ENCODE measurements around the gene HSD17B12. TPM values are rescaled to one million over a fixed set of nuclear protein-coding genes. Genes with fewer than 3 reads are reported as not detected.

HSD17B12 gene
- total RNA-seq, 1 experiment from 2014 or later: 71.3 TPM

DNA sequence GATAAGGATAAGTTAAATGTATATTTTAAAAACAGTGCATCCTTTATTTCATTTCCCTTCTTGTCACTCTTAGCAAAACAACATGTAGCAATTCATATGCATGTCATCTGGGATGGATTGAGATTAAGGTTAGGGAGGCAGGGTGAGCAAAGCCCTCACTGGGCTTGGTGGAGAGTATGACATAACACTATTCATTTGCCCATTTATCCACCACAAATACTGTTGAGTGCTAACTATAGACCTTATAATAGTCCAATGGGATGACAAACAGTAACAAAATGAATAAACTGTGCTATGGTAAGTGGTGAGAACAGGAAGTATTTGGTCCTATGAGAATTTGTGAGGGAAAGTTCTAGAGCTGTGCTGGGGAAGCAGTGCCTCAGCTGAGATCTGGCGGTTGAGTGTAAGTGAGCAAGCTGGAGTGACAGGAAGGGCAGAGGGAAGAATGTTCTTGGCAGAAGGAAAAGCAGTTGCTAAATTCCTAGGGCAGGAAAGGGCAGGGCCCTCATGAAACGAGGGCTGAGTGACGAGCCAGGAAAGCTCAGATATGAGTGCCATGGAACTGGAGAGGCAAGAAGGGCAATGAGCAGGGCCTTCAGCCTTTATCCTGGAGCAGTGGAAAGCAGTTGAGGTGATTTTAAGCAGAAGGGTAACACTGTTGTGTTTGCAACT is 6.7 kb downstream of the HSD17B12 start:
- no peak for DNase-seq (ENCODE audit: low read depth)

DNA sequence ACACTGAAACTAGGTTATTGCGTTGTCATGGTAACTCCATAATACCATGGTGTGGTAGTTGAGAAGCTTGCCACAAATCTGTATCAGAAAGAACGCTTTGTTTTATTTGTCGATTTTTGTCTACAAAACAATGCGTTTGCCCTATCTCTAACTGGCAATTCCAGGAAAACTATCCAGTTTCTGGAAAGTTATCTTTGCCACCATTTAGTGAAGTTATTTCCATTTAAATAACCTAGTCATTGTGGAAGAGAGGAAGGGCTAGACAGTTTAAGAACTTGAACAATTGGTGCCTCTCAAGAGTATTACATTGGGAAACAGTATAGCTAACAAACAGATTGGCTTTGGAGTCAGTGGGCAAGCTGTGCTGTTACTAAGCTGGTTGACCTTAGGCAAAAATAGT is 7.9 kb downstream of the HSD17B12 start:
- no peak for DNase-seq (ENCODE audit: low read depth)

GRCh38 chr11:43689167-43689566 is 8.6 kb downstream of the HSD17B12 start:
- no peak for DNase-seq (ENCODE audit: low read depth)

DNA sequence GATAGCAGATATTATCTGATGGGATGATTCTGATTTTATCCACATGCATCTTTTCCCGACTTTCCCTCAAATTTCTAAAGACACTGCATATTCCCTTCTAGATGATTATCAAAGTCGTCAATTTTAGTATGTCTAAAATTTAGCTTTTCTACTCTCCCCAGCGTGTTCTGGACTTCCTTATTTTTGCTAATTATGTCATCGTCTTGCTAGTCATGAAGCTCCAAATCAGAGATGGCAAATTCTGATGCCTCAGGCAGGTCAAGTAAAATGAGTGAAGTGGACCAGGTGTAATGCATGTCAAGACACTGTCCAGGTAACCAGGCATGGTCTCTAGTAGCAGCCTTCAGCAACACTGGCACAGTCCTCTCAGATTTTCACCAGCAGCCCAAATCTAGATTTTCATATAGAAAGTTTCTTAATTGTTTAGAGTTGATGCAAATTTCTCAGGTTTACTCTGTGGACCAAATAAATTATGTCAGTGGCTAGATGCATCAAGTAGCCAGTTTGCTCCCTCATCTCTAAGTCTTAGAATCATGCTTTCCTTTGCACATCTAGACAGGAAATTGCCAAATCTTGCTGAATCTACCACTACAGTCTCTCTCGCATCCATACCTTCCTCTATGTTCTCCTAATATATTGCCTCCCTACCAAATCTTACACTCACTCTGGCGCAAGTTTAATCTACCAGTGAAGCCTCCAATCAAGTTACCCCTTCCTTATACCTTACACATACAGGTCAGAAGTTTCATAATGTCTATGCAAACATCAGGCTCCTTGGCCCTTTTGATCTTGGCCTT is 10.6 kb downstream of the HSD17B12 start:
- no peak for DNase-seq (ENCODE audit: low read depth)

DNA sequence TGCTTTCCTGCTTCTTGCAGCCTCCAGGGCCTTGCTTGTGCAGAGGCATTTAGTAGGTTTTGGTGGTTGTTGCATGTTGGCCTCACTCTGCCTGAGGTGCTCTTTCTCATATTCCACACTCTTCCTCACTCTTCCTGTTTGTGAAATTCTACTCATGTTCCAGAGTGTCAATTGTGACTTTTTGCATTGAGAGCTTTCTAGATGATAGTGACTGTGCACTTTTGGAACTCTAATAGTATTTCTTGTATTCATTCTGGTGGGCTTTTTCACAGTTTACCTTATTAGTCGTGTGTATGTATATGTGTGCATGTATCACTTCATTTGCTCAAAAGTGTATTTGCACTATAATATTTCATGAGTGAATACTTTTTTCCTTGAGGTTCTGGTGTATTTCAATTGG is 11.3 kb downstream of the HSD17B12 start:
- DNase-seq (ENCODE audit: low read depth): no peak

GRCh38 chr11:43693069-43693468 is 12.5 kb downstream of the HSD17B12 start:
- DNase-seq (ENCODE audit: low read depth): no peak

DNA sequence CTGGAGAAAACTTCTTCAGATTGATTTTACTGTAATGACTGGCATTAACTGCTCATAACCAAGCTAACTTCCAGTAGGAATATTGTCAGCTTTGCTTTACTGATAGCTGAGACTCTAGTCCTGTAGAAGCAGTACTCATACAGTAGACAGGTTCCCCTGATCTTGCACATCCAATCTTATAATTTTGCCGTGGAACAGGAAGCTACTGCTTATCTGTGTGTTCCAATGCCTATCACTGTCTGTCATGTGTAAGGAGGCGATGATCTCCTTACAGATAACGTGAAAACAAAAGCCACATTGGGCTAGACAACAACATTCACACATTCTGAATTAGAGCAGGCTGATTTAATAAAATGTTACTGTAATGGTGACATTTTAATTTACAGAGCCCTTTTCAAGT is 13.2 kb downstream of the HSD17B12 start:
- DNase-seq (ENCODE audit: low read depth): no peak

GRCh38 chr11:43694477-43694876 is 13.9 kb downstream of the HSD17B12 start:
- DNase-seq (ENCODE audit: low read depth): no peak

DNA sequence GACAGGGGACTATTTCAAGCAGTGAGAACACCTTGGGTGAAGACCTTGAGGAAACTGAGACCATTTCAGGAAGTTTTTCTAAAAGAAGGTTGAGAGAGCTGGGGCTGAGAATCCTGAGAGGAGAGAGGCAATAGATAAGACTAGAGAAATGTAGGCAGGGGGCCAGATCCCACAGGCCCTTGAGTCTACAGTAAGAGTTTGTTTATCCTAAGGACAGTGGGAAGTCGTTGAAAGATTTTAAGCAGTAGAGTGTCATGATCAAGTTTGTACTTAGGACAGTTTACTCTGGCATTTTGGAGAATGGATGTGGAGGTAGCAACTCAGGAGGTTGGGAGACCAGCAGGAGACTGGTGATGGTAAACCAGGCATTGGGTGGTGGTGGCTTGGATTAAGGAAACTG is 17.1 kb downstream of the HSD17B12 start:
- no peak for DNase-seq (ENCODE audit: low read depth)

DNA sequence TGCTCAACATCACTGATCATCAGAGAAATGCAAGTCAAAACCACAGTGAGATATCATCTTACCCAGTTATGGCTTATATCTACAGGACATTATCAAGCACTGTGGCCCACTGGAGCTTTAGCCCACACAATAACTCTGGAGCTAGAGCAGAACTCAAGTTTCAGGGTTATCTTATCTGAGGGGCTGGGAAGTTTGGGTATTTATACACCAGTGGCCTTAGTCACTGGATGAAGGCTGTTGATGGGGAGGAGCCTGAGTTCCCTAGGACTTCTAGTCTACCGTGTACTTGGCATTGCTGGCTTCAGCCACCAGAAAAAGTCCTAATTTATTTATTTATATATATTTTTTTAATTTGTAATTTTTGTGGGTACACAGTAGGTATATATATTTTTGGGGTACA is 19.3 kb downstream of the HSD17B12 start:
- no peak for DNase-seq (ENCODE audit: low read depth)

GRCh38 chr11:43706631-43707030 is 26.1 kb downstream of the HSD17B12 start:
- DNase-seq (ENCODE audit: low read depth): no peak

DNA sequence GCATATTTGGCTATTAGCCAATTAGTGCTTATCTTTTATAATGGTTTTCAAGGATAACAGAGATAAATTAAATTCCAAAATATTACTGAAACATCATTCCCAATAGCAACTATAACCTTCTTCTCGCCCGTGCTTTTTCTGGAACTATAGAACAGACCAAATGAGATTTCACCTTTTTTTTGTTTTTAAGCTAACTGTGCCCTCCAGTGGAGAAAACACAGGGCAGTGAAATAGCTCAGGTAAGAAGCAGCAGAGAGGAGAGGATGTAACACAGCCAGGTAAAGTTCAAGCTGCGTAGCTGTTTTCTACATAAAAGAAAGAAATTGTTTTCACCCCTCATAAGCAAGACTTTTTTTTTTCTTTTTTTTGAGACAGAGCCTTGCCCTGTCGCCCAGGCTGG is 28.2 kb downstream of the HSD17B12 start:
- no peak for DNase-seq (ENCODE audit: low read depth)

- no peak for DNase-seq (ENCODE audit: low read depth)
These were observed 29.2 kb downstream of the HSD17B12 start for GRCh38 chr11:43709689-43710088.

- DNase-seq (ENCODE audit: low read depth): no peak
These were observed 32.1 kb downstream of the HSD17B12 start for GRCh38 chr11:43712676-43713075.

GRCh38 chr11:43718373-43718772 is 37.8 kb downstream of the HSD17B12 start:
- DNase-seq (ENCODE audit: low read depth): no peak

DNA sequence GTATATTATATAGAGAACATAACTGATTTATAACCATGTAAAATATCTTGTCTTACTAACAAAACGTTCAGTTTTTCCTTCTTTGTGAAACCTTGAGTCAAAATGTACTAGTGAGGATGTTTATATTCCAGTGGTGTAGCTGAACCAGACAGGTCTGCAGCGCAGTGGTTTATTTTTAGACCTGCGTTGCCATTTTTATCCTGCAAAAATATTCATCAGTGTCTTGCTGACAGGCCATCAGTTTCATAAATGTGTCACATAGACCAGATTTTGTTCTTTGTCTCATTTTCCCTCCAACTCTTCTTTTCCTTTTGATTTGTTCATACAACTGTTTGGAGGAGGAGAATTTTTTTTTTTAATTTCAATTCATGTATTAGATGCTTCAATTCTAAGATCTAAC is 43.1 kb downstream of the HSD17B12 start:
- no peak for DNase-seq (ENCODE audit: low read depth)

GRCh38 chr11:43732225-43732624 is 51.7 kb downstream of the HSD17B12 start:
- DNase-seq (ENCODE audit: low read depth): no peak

GRCh38 chr11:43734256-43734655 is 53.7 kb downstream of the HSD17B12 start:
- no peak for DNase-seq (ENCODE audit: low read depth)

- no peak for DNase-seq (ENCODE audit: low read depth)
These were observed 54.6 kb downstream of the HSD17B12 start for GRCh38 chr11:43735115-43735514.

GRCh38 chr11:43735961-43736360 is 55.4 kb downstream of the HSD17B12 start:
- DNase-seq (ENCODE audit: low read depth): peak; percentile 83

DNA sequence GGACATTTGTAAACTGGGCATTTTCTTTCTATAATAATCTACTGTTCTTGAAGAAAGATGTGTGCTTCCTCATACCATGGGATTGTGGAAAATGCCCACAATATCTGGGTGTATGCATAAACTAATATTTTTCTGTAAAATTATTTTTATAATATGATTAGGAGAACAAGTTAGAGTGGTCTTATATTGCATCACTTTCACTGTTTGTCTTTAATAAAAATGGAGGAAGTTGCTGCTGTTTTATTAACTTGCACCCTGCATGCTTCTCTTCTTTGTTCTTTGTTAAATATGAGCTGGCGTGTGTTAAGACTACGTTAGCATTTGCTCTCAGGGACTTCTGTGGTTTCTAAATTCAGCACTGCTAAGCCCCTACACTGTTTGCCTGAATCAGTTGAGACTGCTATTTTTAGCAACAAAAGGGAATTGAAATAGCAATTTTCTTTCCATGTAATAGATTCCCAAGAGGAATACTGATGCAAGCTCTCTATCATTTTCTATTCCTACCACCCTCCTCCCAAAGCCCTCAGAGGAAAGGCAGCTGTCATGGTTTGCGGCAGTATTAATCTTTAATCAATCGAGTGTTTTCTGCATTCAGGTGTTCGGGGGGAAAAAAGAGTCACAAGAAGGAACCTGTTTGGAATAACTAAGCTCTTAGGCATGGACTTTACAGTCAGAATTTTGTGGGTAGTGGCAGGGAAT is 56.1 kb downstream of the HSD17B12 start:
- DNase-seq (ENCODE audit: low read depth): peak; percentile 73

DNA sequence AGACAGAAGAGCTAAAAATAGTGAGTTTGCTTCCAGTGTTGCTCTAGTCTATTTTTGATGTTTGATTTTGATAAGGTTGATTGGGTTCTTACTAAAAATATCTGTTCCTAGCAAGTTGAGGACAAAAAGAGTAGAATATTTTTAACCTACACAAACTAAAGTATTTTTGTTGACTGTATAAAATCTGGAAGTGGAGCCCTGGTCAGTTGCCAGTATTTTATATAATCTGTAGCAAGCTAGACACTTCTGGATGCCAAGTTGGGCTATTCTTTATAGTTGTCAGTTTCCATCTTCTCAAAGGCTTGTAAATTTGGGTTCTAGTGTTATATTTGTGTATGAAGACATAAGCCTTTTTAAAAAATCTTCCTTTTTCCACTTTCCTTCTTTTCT is 56.7 kb downstream of the HSD17B12 start:
- DNase-seq (ENCODE audit: low read depth): no peak
